Neural cell (in vitro differentiated cells): ENCODE data around the gene DMAP1. TPM values are rescaled to one million over a fixed set of nuclear protein-coding genes. Genes with fewer than 3 reads are reported as not detected.

ENCODE experiments used
- H2AFZ ChIP-seq: fragments of 200-600, 300-800 bp; sonication (generic), shearing (Covaris generic); 2 replicates; pipeline ENCODE4 v1.6.0; 2014; ENCODE audit warnings: low read depth, mild to moderate bottlenecking, antibody characterized with exemption, low read length, moderate library complexity
- H3F3A ChIP-seq: fragments of 200-600 bp; shearing (Covaris generic); 2 replicates; pipeline ENCODE4 v1.6.1; 2016; ENCODE audit warnings: mild to moderate bottlenecking, moderate library complexity, mixed read lengths, antibody characterized with exemption, low read length; ENCODE audit not compliant: insufficient read depth, poor library complexity, severe bottlenecking
- H3K27ac ChIP-seq: fragments of 200-600, 300-800 bp; sonication (generic), shearing (Covaris generic); 2 replicates; pipeline ENCODE4 v1.5.1; 2014; ENCODE audit warnings: mild to moderate bottlenecking, low read length, moderate library complexity
- H3K27me3 ChIP-seq: fragments of 300-800, 200-600 bp; sonication (generic), shearing (Covaris generic); 2 replicates; pipeline ENCODE4 v1.6.0; 2014; ENCODE audit warnings: mild to moderate bottlenecking, low read depth, low read length, moderate library complexity; ENCODE audit not compliant: insufficient read depth
- H3K36me3 ChIP-seq: fragments of 300-800, 200-600 bp; sonication (generic), shearing (Covaris generic); 2 replicates; pipeline ENCODE4 v1.5.1; 2014; ENCODE audit warnings: mild to moderate bottlenecking, antibody characterized with exemption, low read length, moderate library complexity; ENCODE audit not compliant: insufficient read depth
- H3K4me2 ChIP-seq: fragments of 300-800, 200-600 bp; sonication (generic), shearing (Covaris generic); 2 replicates; pipeline ENCODE4 v1.6.0; 2014; ENCODE audit warnings: mild to moderate bottlenecking, low read length
- H3K4me3 ChIP-seq: fragments of 300-800, 200-600 bp; sonication (generic), shearing (Covaris generic); 2 replicates; pipeline ENCODE4 v1.5.1; 2014; ENCODE audit warnings: mild to moderate bottlenecking, low read length, moderate library complexity
- H3K79me2 ChIP-seq: fragments of 200-600 bp; shearing (Covaris generic); replicated peaks from 2 replicates; pipeline ENCODE4 v1.6.0; 2014; ENCODE audit warnings: mild to moderate bottlenecking, low read length, moderate library complexity; ENCODE audit not compliant: insufficient read depth
- H3K9ac ChIP-seq: fragments of 300-800, 200-600 bp; sonication (generic), shearing (Covaris generic); 2 replicates; pipeline ENCODE4 v1.6.1; 2016; ENCODE audit warnings: mild to moderate bottlenecking, low read length, mixed read lengths
- H3K9me2 ChIP-seq: fragments of 200-600 bp; shearing (Covaris generic); 2 replicates; pipeline ENCODE4 v1.6.1; 2016; ENCODE audit warnings: mild to moderate bottlenecking, low read length, mixed read lengths; ENCODE audit not compliant: insufficient read depth
- H3K9me3 ChIP-seq: fragments of 200-600, 300-800 bp; sonication (generic), shearing (Covaris generic); 2 replicates; pipeline ENCODE4 v1.6.1; 2016; ENCODE audit warnings: mild to moderate bottlenecking, mixed run types, low read length, moderate library complexity, mixed read lengths
- H4K20me1 ChIP-seq: fragments of 200-600 bp; shearing (Covaris generic); 2 replicates; pipeline ENCODE4 v1.6.1; 2016; ENCODE audit warnings: mild to moderate bottlenecking, mixed run types; ENCODE audit not compliant: insufficient read depth
- CTCF ChIP-seq: fragments of 450-650 bp; IDR thresholded peaks from 2 replicates; pipeline ENCODE4 v1.5.1; 2014; ENCODE audit warnings: antibody characterized with exemption, mild to moderate bottlenecking, moderate library complexity; ENCODE audit not compliant: poor library complexity, severe bottlenecking
- EP300 ChIP-seq: fragments of 450-650 bp; conservative IDR thresholded peaks from 2 replicates; pipeline ENCODE4 v1.6.1; 2014; ENCODE audit warnings: antibody characterized with exemption, mild to moderate bottlenecking, moderate library complexity; ENCODE audit not compliant: poor library complexity, severe bottlenecking
- EZH2 ChIP-seq: fragments of 200-600, 300-800 bp; shearing (Covaris generic), sonication (generic); IDR thresholded peaks from 2 replicates; pipeline ENCODE4 v1.6.1; 2014; ENCODE audit warnings: antibody characterized with exemption, low read length, borderline replicate concordance, mild to moderate bottlenecking; ENCODE audit not compliant: insufficient read depth, poor library complexity, severe bottlenecking
- MXI1 ChIP-seq: fragments of 450-650 bp; conservative IDR thresholded peaks from 2 replicates; pipeline ENCODE4 v1.6.1; 2014; ENCODE audit warnings: antibody characterized with exemption, mild to moderate bottlenecking; ENCODE audit not compliant: poor library complexity, severe bottlenecking
- POLR2AphosphoS5 ChIP-seq: IDR thresholded peaks from 2 replicates; pipeline ENCODE4 v1.6.1; 2012
- RAD21 ChIP-seq: fragments of 450-650 bp; conservative IDR thresholded peaks from 2 replicates; pipeline ENCODE4 v1.6.1; 2014; ENCODE audit warnings: antibody characterized with exemption, mild to moderate bottlenecking, moderate library complexity
- REST ChIP-seq: IDR thresholded peaks from 2 replicates; pipeline ENCODE4 v1.6.1; 2012; ENCODE audit warnings: borderline replicate concordance
- SMC3 ChIP-seq: fragments of 450-650 bp; conservative IDR thresholded peaks from 2 replicates; pipeline ENCODE4 v1.6.1; 2014; ENCODE audit warnings: antibody characterized with exemption, mild to moderate bottlenecking, moderate library complexity; ENCODE audit not compliant: poor library complexity
- TAF1 ChIP-seq: IDR thresholded peaks from 2 replicates; pipeline ENCODE4 v1.6.1; 2012; ENCODE audit warnings: low read depth
- polyA plus RNA-seq: library from polyadenylated mRNA; depleted of rRNA; stranded (reverse); fragments of >200 nt; gene quantifications from 2 replicates; pipeline ENCODE4 v1.2.3, GENCODE V29; 2014

Gene DMAP1
- polyA plus RNA-seq, 1 donor from 2014 or later: 55.6 TPM

GRCh38 chr1:44229435-44230167 lies 16.3 kb downstream of the DMAP1 start:
- H3K79me2 ChIP-seq: no peaks in the 10 kb centered on the region

GRCh38 chr1:44230796-44231195 lies 17.5 kb downstream of the DMAP1 start:
- H3K36me3 ChIP-seq: peaks cover 5% of the 10 kb centered on the region
- no peak overlapping the region for H3K27ac ChIP-seq
- H3K9ac ChIP-seq: no peak overlapping the region
- H3K27me3 ChIP-seq: no peaks in the 10 kb centered on the region
- TF ChIP-seq TAF1 (no peak), SMC3 (no peak), MXI1 (no peak), EZH2 (no peak), RAD21 (no peak)
- no peak overlapping the region for H3K4me2 ChIP-seq
- H3F3A ChIP-seq: no peaks in the 10 kb centered on the region
- no peak overlapping the region for H2AFZ ChIP-seq
- no peaks in the 10 kb centered on the region for H4K20me1 ChIP-seq
- no peaks in the 10 kb centered on the region for H3K9me2 ChIP-seq
- H3K79me2 ChIP-seq: no peaks in the 10 kb centered on the region
- no peak overlapping the region for H3K4me3 ChIP-seq
- H3K9me3 ChIP-seq: no peaks in the 10 kb centered on the region

More at GRCh38 chr1:44229435-44230167, 16.3 kb downstream of the DMAP1 start:
- Histone ChIP-seq H3K4me2 (no peak overlapping the region), H3F3A (no peaks in the 10 kb centered on the region), H3K27ac (no peak overlapping the region), H3K9me3 (no peaks in the 10 kb centered on the region), H3K9ac (no peak overlapping the region), H3K36me3 (peaks cover 5% of the 10 kb centered on the region), H4K20me1 (no peaks in the 10 kb centered on the region), H3K27me3 (no peaks in the 10 kb centered on the region), H3K9me2 (no peaks in the 10 kb centered on the region), H2AFZ (no peak overlapping the region), H3K4me3 (no peak overlapping the region)
- TF ChIP-seq REST: no peak
- no peak for TF ChIP-seq CTCF
- TF ChIP-seq EP300: no peak
- TF ChIP-seq SMC3: no peak
- no peak for TF ChIP-seq TAF1
- TF ChIP-seq EZH2: no peak
- no peak for TF ChIP-seq RAD21
- TF ChIP-seq POLR2AphosphoS5: no peak
- TF ChIP-seq MXI1: no peak
